HEK293 (cell line): ENCODE data around the gene TCEAL4.

ENCODE experiments used
- BCL11A ChIP-seq: fragments of 450-650 bp; formaldehyde crosslinking; IDR thresholded peaks from 2 replicates; pipeline ENCODE4 v1.5.1; 2016; ENCODE audit warnings: low read depth, missing biosample characterization, missing genetic modification characterization
- ZIC2 ChIP-seq: fragments of 450-650 bp; formaldehyde crosslinking; IDR thresholded peaks from 2 replicates; pipeline ENCODE4 v1.5.1; 2016; ENCODE audit warnings: missing biosample characterization, missing genetic modification characterization
- ZNF366 ChIP-seq: fragments of 450-650 bp; formaldehyde crosslinking; conservative IDR thresholded peaks from 2 replicates; pipeline ENCODE4 v1.5.1; 2016; ENCODE audit warnings: missing biosample characterization, missing genetic modification characterization
- TF ChIP-seq, protein P1 (sequence below): fragments of 450-650 bp; formaldehyde crosslinking; IDR thresholded peaks from 2 replicates; pipeline ENCODE4 v1.5.1; 2016; ENCODE audit warnings: missing biosample characterization, missing genetic modification characterization
- TF ChIP-seq, protein P2 (sequence below): fragments of 450-650 bp; formaldehyde crosslinking; IDR thresholded peaks from 2 replicates; pipeline ENCODE4 v1.5.1; 2016; ENCODE audit warnings: missing biosample characterization, missing genetic modification characterization

DNA sequence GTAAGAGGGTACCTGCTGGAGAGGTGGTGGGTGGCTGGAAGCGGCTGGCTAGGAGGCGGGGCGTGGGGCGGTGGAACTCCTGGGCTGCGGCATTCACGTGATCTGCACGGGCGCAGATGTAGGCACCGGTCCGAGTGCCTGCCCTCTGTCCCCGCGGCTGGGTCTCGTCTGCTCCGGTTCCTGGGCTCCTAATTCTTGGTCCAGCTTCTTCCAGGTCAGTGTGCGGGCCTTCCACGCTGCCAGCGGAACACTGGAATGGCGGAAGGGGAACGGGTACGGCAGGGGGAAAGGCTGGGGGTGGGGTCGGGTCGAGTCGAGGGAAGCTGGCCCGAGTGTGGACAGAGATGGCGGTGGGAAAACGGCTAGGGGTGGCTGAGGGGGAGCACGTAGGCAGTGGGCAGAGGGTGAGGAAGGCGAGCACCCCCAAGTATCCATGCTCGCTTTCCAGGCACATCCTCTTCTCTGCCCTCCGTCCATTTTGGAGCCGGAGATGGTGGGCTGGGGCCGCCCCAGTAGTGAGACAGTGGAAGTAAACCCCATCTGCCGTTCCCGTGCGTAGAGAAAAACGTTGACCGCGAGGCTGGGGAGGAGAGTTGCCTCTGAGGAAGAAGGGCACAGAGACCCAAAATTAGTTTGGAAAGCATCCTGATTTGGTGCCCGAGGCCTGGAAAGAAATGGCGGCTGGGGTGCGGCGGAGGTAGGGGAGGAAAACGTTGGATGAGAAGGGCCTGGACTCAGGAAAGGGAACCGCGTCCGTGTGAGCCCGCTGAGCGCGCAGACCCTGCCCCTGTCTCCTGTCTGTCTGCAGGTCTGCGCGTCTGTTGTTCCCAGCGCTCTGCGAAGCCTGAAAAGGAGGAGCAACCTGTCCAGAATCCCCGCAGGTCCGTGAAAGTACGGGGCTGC lies at the start of gene TCEAL4:
- TF ChIP-seq ZNF366 (no peak), ZIC2 (no peak), BCL11A (no peak)
- TF ChIP-seq, protein P1, sequence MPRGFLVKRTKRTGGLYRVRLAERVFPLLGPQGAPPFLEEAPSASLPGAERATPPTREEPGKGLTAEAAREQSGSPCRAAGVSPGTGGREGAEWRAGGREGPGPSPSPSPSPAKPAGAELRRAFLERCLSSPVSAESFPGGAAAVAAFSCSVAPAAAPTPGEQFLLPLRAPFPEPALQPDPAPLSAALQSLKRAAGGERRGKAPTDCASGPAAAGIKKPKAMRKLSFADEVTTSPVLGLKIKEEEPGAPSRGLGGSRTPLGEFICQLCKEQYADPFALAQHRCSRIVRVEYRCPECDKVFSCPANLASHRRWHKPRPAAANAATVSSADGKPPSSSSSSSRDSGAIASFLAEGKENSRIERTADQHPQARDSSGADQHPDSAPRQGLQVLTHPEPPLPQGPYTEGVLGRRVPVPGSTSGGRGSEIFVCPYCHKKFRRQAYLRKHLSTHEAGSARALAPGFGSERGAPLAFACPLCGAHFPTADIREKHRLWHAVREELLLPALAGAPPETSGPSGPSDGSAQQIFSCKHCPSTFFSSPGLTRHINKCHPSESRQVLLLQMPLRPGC (tag by site-specific recombination), result no peak
- TF ChIP-seq, protein P2, sequence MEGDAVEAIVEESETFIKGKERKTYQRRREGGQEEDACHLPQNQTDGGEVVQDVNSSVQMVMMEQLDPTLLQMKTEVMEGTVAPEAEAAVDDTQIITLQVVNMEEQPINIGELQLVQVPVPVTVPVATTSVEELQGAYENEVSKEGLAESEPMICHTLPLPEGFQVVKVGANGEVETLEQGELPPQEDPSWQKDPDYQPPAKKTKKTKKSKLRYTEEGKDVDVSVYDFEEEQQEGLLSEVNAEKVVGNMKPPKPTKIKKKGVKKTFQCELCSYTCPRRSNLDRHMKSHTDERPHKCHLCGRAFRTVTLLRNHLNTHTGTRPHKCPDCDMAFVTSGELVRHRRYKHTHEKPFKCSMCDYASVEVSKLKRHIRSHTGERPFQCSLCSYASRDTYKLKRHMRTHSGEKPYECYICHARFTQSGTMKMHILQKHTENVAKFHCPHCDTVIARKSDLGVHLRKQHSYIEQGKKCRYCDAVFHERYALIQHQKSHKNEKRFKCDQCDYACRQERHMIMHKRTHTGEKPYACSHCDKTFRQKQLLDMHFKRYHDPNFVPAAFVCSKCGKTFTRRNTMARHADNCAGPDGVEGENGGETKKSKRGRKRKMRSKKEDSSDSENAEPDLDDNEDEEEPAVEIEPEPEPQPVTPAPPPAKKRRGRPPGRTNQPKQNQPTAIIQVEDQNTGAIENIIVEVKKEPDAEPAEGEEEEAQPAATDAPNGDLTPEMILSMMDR (tag by site-specific recombination), result no peak
